H1 (cell line): ENCODE data around the gene ANKS1B. TPM values are rescaled to one million over a fixed set of nuclear protein-coding genes. Genes with fewer than 3 reads are reported as not detected.

ENCODE experiments used
- BCL11A ChIP-seq, 2 experiments: IDR thresholded peaks; one replicate each; pipeline ENCODE4 v1.6.1; 2011; ENCODE audit warnings: low read depth in 2 of 2, low read length in 2 of 2, mild to moderate bottlenecking in 2 of 2
- BRCA1 ChIP-seq: IDR thresholded peaks from 2 replicates; pipeline ENCODE4 v1.6.1; 2012; ENCODE audit warnings: low read depth, low read length, improper control_type of control experiment
- CHD2 ChIP-seq: IDR thresholded peaks from 2 replicates; pipeline ENCODE4 v1.6.1; 2012; ENCODE audit warnings: low read length, improper control_type of control experiment
- KDM1A ChIP-seq: fragments of 200-600, 300-600 bp; sonication (generic); IDR thresholded peaks from 2 replicates; pipeline ENCODE4 v1.7.1; 2016; ENCODE audit warnings: mild to moderate bottlenecking, low read length, borderline replicate concordance
- POLR2AphosphoS5 ChIP-seq: IDR thresholded peaks from 2 replicates; pipeline ENCODE4 v1.6.1; 2011; ENCODE audit warnings: low read depth, low read length
- POU5F1 ChIP-seq: IDR thresholded peaks from 2 replicates; pipeline ENCODE4 v1.6.1; 2011; ENCODE audit warnings: low read depth, mild to moderate bottlenecking, low read length, moderate library complexity
- SP1 ChIP-seq: IDR thresholded peaks from 2 replicates; pipeline ENCODE4 v1.6.1; 2011; ENCODE audit warnings: low read depth, low read length
- TBP ChIP-seq: IDR thresholded peaks from 2 replicates; pipeline ENCODE4 v1.6.1; 2011; ENCODE audit warnings: low read depth, low read length, improper control_type of control experiment
- TEAD4 ChIP-seq: IDR thresholded peaks from 2 replicates; pipeline ENCODE4 v1.6.1; 2012; ENCODE audit warnings: low read depth, low read length, inconsistent platforms, mixed read lengths
- polyA plus RNA-seq, 7 experiments: library from polyadenylated mRNA; depleted of rRNA in 3 of 7; stranded (reverse) in 5 of 7; unstranded in 2 of 7; fragments of >200 nt in 5 of 7; fragments of 200-250 nt in 2 of 7; gene quantifications; 1 replicate in 5 of 7; 2 replicates in 1 of 7; 4 replicates in 1 of 7; pipeline versions ENCODE4 v1.2.1 to v1.2.3, GENCODE V29; 2011 to 2013; ENCODE audit warnings: missing spikeins in 2 of 7, mixed read lengths in 2 of 7
- total RNA-seq: library from RNA; stranded (reverse); fragmentation: NEBNext Ultra II Directional; extraction: Animal tissue kit (Norgen Biotek cat#: 25700); gene quantifications from 2 replicates; pipeline ENCODE4 v1.2.1, GENCODE V29; 2021
- TF ChIP-seq, protein P1 (sequence below): fragments of 300-600 bp; sonication (generic); IDR thresholded peaks from 2 replicates; pipeline ENCODE4 v1.7.1; 2012; ENCODE audit warnings: low read length, moderate library complexity, mild to moderate bottlenecking, inconsistent platforms; ENCODE audit not compliant: insufficient replicate concordance
- TF ChIP-seq, protein P2 (sequence below), 3 experiments: IDR thresholded peaks; 1 replicate in 2 of 3; 2 replicates in 1 of 3; pipeline versions ENCODE4 v1.5.1 to v1.6.1; 2011; ENCODE audit warnings: low read length in 3 of 3, mild to moderate bottlenecking in 3 of 3, inconsistent platforms in 2 of 3, low read depth in 1 of 3, moderate library complexity in 1 of 3; ENCODE audit not compliant: insufficient read depth in 1 of 3; ENCODE audit errors: control extremely low read depth in 1 of 3

The ANKS1B gene
- total and polyA plus RNA-seq, 2 of the 8 experiments (the other 6 are each of a cell fraction or from before 2014, with no cell fraction given) = 2.7 to 6.1 TPM

DNA sequence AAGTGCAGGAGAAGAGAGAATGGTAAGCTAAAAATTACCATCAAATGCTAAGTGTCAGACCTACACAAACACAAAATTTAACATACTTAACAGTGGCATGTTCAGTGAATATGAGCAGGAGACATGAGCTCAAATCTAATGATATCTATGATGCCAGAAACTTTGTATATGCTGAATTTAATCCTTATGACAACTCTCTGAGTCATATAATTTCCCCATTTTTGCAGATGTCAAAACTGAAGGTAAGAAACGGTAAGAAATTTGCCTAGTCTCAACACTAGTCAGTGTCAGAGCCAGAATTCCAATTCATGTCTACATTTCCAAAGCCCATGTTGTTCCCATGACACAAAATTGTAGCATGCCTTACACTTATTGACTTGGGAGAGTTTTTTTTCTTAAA, 963.9 kb downstream of the ANKS1B start (continued):
- TF ChIP-seq, protein P1, sequence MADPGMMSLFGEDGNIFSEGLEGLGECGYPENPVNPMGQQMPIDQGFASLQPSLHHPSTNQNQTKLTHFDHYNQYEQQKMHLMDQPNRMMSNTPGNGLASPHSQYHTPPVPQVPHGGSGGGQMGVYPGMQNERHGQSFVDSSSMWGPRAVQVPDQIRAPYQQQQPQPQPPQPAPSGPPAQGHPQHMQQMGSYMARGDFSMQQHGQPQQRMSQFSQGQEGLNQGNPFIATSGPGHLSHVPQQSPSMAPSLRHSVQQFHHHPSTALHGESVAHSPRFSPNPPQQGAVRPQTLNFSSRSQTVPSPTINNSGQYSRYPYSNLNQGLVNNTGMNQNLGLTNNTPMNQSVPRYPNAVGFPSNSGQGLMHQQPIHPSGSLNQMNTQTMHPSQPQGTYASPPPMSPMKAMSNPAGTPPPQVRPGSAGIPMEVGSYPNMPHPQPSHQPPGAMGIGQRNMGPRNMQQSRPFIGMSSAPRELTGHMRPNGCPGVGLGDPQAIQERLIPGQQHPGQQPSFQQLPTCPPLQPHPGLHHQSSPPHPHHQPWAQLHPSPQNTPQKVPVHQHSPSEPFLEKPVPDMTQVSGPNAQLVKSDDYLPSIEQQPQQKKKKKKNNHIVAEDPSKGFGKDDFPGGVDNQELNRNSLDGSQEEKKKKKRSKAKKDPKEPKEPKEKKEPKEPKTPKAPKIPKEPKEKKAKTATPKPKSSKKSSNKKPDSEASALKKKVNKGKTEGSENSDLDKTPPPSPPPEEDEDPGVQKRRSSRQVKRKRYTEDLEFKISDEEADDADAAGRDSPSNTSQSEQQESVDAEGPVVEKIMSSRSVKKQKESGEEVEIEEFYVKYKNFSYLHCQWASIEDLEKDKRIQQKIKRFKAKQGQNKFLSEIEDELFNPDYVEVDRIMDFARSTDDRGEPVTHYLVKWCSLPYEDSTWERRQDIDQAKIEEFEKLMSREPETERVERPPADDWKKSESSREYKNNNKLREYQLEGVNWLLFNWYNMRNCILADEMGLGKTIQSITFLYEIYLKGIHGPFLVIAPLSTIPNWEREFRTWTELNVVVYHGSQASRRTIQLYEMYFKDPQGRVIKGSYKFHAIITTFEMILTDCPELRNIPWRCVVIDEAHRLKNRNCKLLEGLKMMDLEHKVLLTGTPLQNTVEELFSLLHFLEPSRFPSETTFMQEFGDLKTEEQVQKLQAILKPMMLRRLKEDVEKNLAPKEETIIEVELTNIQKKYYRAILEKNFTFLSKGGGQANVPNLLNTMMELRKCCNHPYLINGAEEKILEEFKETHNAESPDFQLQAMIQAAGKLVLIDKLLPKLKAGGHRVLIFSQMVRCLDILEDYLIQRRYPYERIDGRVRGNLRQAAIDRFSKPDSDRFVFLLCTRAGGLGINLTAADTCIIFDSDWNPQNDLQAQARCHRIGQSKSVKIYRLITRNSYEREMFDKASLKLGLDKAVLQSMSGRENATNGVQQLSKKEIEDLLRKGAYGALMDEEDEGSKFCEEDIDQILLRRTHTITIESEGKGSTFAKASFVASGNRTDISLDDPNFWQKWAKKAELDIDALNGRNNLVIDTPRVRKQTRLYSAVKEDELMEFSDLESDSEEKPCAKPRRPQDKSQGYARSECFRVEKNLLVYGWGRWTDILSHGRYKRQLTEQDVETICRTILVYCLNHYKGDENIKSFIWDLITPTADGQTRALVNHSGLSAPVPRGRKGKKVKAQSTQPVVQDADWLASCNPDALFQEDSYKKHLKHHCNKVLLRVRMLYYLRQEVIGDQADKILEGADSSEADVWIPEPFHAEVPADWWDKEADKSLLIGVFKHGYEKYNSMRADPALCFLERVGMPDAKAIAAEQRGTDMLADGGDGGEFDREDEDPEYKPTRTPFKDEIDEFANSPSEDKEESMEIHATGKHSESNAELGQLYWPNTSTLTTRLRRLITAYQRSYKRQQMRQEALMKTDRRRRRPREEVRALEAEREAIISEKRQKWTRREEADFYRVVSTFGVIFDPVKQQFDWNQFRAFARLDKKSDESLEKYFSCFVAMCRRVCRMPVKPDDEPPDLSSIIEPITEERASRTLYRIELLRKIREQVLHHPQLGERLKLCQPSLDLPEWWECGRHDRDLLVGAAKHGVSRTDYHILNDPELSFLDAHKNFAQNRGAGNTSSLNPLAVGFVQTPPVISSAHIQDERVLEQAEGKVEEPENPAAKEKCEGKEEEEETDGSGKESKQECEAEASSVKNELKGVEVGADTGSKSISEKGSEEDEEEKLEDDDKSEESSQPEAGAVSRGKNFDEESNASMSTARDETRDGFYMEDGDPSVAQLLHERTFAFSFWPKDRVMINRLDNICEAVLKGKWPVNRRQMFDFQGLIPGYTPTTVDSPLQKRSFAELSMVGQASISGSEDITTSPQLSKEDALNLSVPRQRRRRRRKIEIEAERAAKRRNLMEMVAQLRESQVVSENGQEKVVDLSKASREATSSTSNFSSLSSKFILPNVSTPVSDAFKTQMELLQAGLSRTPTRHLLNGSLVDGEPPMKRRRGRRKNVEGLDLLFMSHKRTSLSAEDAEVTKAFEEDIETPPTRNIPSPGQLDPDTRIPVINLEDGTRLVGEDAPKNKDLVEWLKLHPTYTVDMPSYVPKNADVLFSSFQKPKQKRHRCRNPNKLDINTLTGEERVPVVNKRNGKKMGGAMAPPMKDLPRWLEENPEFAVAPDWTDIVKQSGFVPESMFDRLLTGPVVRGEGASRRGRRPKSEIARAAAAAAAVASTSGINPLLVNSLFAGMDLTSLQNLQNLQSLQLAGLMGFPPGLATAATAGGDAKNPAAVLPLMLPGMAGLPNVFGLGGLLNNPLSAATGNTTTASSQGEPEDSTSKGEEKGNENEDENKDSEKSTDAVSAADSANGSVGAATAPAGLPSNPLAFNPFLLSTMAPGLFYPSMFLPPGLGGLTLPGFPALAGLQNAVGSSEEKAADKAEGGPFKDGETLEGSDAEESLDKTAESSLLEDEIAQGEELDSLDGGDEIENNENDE = no peak
- no peak for TF ChIP-seq TEAD4
- TF ChIP-seq, protein P2, sequence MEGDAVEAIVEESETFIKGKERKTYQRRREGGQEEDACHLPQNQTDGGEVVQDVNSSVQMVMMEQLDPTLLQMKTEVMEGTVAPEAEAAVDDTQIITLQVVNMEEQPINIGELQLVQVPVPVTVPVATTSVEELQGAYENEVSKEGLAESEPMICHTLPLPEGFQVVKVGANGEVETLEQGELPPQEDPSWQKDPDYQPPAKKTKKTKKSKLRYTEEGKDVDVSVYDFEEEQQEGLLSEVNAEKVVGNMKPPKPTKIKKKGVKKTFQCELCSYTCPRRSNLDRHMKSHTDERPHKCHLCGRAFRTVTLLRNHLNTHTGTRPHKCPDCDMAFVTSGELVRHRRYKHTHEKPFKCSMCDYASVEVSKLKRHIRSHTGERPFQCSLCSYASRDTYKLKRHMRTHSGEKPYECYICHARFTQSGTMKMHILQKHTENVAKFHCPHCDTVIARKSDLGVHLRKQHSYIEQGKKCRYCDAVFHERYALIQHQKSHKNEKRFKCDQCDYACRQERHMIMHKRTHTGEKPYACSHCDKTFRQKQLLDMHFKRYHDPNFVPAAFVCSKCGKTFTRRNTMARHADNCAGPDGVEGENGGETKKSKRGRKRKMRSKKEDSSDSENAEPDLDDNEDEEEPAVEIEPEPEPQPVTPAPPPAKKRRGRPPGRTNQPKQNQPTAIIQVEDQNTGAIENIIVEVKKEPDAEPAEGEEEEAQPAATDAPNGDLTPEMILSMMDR (IDR thresholded peaks at IDR 0.05; ENCODE audit: control extremely low read depth in 1 of 3, insufficient read depth in 1 of 3, low read depth in 1 of 3, low read length in 3 of 3) = no peak
- no peak for TF ChIP-seq TBP
- no peak for TF ChIP-seq BCL11A (IDR thresholded peaks at IDR 0.05; ENCODE audit: low read depth in 2 of 2, low read length in 2 of 2)
- TF ChIP-seq KDM1A = no peak
- TF ChIP-seq CHD2 = no peak
- no peak for TF ChIP-seq SP1
- no peak for TF ChIP-seq POLR2AphosphoS5
- no peak for TF ChIP-seq POU5F1
- TF ChIP-seq BRCA1 = no peak
